ENCODE data around the gene PLXNA4.

DNA sequence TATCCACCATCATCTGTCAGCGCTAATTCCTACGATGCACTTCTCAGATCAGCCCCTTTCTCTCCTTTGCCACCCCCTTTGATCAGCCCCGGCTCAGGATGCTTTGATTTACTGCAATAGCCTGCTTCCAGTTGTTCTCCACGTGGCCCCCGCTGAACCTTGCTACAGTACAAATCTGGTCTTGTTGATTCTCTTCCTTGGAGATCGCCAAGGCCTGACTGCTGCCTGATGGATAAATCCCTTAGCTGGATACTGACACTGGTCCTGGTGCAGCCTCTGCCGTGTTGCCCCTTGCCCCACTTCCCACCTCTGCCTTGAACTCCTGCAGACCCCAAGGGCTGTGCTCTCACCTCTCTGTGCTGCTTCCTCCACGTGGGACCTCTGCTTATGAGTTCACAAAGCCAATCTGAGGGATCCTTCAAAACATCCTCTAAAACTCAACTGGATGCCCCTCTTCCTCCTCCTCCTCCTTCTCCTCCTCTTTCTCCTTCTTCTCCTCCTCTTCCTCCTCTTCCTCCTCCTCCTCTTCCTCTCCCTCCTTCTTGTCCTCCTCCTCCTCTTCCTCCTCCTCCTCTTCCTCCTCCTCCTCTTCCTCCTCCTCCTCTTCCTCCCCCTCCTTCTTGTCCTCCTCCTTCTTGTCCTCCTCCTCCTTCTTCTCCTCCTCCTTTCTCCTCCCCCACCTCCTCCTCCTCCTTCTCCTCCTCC lies 15.3 kb downstream of the PLXNA4 start:
- no peak for TF ChIP-seq RAD21 (IDR thresholded peaks at IDR 0.05; ENCODE audit: low read depth)
- no peak for TF ChIP-seq EZH2 (IDR thresholded peaks at IDR 0.05)
